Activated gamma-delta T cell treated with Interleukin-2 at 50 U/mL for 16 hours (primary cell): ENCODE results near the gene GALNT15.

ENCODE experiments used
- DNase-seq: peaks from one replicate; pipeline ENCODE4 v3.0.0-alpha.2; 2020

The GALNT15 gene

DNA sequence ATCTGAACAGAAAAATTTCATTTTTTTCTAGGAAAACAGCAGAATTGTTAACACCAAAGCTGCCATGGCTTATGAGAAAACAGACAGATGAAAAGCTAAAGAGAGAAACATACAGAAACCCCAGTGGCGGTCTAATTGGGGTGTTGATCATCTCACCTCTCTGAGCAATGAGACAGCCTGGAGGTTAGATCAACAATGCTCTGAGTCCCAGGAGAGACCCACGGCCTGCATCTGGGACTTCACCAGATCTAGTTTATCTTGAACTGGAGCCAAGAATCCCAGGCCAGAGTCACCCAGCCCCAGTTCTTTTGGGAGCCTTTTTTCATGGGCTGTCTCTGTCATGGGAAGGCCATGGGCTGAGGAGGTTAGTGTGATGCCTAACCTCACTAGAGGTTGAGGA is 3.5 kb upstream of the GALNT15 start:
- DNase-seq, result no peak

DNA sequence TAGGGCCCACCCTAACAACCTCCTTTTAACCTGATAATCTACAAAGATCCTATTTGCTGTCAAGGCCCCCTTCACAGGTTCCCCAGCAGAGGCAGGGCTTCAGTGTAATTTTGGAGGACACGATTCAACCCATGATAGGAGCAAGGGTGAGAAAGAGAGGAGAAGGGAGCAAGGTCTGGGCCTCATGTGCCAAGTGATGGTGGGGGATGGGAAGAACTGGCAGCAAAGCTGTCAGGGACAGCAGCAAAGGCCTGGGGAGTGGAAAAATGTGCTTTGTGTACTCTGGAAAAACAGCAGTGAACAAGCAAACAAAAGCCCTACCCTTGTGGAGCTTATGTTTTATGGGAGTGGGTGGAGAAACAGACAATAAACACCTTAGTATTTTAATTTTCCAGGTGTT is 2.7 kb upstream of the GALNT15 start:
- no peak for DNase-seq

DNA sequence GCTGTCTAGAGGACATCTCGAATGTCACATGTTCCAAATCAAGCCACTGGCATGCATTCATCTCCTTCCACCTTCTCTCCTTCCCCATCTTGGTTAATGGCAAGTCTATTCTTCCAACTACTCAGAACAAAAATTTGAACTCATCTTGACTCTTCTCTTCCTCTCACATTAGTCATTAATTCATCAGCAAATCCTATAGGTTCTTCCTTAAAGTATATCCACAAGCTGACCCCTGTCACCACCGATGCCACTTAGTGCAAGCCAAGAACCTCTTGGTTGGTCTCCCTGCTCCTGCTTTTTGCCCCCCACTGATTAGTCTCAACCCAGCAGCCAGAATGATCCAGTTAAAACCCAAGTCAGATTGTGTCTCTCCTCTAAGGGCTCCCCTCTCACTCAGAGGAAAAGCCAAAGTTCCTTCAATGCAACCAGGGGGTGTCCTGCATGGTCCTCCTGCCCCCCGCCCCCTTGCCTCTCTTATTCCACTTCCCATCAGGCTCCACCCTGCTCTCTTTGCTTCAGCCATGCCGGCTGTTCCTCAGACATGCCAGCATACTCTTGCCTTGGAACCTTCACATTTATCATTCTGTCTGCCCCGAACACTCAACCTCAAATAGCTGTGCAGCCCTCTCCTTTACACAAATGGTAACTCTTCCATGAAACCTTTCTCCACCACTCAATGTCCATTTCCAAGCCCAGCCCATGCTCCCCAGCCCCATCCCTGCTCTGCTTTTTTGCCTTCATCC is 1.0 kb upstream of the GALNT15 start:
- no peak for DNase-seq

DNA sequence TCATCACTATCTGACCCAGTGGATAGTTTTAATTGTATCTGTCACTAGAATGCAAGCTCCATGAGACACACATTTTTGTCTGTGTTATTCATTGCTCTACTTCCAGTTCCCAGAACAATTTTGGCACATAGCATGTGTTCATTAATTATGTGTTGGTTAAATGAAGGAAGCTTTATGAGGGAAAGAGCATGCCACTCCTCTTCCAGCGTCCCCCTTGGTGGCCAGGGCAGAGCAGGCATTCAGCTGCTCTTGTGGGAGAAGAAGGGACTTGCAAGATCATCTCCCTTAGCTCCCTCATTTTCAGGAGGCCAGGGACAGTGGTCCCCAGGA is 489 bp upstream of the GALNT15 start:
- no peak for DNase-seq

DNA sequence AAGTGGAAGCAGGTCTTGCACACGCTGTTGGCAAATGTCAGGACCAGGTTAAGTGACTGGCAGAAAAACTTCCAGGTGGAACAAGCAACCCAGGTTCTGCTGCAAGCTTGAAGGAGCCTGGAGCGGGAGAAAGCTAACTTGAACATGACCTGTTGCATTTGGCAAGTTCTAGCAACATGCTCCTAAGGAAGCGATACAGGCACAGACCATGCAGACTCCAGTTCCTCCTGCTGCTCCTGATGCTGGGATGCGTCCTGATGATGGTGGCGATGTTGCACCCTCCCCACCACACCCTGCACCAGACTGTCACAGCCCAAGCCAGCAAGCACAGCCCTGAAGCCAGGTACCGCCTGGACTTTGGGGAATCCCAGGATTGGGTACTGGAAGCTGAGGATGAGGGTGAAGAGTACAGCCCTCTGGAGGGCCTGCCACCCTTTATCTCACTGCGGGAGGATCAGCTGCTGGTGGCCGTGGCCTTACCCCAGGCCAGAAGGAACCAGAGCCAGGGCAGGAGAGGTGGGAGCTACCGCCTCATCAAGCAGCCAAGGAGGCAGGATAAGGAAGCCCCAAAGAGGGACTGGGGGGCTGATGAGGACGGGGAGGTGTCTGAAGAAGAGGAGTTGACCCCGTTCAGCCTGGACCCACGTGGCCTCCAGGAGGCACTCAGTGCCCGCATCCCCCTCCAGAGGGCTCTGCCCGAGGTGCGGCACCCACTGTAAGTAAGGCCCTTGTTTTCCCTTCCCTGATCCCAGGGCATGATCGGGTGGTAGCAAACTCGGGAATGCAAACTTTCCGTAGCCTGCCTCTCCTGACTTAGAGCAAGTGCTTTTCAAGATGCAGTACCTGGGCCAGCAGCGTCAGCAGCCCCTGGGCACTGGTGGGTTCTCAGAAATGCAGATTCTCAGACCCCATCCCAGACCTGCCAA is 759 bp downstream of the GALNT15 start:
- DNase-seq, result no peak

DNA sequence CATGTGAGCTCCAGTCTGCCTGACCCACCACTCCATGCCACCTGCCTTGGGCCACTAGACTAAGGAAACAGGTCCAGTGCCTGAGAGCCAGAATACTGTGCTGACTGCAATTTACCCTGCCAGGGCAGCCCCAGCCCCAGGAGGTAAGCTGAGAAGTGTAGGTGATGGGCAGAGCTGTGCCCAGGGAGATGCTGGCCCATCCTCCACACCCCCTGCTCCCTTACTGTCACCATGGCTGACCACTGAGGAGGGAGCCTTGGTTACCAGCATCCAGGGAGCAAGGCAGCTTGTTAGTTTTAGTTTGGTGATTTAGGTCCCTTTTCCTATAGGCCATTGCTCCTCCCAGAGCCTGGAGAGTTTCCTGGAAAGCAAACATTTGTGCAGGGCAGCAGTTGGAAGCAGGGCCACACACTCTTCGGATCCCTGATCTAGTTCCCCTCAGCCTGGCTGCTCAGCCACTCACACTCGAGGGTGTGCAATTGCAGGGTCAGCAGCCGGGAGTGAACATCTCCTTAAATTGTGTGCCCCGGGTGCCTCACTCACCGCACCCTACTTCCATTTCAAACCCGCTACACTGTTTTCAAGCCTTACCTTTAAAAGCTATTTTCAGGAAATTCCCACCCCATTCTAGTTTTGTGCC is 2.0 kb downstream of the GALNT15 start:
- DNase-seq, result no peak

DNA sequence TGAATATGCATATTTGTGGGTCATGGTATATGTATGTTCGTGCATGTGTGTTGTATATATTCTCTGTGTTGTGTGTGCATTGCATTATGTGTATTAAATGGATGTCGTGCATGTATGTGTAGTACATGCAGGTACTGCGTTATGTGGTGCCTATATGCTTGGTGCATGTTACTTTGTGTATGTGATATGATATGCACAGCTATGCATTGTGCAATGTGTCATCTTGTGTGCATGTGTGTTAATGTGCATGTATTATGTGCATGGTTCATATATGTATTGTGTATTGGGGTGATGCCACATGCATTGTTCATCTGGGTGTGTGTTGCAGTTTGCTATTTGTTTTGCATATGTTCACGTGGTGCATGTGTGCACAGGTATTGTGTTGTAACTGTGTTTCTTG is 2.9 kb downstream of the GALNT15 start:
- no peak for DNase-seq

DNA sequence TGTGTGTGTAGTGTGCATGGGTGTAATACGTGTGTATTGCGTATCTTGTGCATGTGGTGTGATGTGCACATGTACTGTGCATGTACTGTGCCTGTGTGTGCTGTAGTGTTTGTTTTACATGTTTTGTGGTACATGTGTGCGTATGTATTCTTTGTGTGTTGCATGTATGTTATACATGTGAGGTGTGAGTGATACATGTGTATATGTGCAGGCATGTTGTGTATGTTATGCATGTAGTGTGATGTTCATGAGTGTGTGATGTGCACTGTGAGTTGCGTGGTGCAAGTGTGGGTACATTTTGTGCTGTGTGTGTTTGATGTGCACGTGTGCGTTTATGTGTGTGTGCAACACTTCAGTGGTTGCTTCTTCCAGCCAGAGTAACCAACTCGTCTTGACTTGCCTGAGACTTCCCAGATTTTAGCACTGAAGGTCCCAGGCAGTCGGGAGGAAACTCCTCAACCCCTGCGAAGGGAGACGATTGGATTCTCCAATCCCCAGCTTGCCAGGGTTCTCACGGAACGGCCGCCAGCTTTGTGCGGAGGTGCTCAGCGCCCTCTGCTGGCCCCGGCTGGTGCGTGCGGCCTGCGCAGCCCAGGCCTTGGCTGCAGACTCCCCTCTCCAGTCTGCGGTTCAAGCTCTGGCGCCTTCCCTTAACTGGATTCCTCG is 3.6 kb downstream of the GALNT15 start:
- peak; percentile 41 for DNase-seq

DNA sequence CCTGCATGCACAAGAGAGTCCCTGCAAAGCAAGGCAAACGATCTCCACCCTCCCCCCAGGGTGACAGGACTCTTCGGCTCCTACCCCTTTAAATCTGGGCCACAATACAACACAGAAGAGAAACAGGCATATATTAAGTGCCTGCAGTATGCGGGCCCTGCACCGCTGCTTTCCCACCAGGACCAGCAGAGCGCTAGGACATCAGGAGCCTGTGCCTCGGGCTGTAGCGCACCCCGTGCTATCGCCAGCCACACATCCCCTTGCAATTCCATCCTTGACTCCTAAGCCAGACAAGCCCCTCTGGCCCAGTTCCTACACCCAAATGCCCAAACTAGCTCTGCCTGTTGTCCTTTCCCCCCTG is 4.1 kb downstream of the GALNT15 start:
- DNase-seq, result no peak

DNA sequence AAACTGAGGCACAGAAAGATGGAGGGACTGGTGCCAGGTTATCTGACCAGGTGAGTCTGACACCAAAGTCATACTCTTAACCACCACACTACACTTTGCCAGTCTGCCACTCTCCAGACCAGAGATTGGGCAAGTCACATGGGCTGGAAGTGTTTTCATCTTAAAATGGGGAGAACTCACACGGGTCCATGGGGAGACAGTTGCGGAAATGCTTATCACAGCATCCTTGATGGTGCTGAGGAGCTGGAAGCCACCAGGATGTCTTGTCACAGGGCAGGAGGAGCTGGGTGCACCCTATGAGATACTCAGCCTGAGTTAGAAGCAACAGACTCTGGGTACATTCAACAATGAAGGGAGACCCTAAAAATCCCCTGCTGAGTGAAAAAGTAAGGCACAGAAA is 4.8 kb downstream of the GALNT15 start:
- no peak for DNase-seq

DNA sequence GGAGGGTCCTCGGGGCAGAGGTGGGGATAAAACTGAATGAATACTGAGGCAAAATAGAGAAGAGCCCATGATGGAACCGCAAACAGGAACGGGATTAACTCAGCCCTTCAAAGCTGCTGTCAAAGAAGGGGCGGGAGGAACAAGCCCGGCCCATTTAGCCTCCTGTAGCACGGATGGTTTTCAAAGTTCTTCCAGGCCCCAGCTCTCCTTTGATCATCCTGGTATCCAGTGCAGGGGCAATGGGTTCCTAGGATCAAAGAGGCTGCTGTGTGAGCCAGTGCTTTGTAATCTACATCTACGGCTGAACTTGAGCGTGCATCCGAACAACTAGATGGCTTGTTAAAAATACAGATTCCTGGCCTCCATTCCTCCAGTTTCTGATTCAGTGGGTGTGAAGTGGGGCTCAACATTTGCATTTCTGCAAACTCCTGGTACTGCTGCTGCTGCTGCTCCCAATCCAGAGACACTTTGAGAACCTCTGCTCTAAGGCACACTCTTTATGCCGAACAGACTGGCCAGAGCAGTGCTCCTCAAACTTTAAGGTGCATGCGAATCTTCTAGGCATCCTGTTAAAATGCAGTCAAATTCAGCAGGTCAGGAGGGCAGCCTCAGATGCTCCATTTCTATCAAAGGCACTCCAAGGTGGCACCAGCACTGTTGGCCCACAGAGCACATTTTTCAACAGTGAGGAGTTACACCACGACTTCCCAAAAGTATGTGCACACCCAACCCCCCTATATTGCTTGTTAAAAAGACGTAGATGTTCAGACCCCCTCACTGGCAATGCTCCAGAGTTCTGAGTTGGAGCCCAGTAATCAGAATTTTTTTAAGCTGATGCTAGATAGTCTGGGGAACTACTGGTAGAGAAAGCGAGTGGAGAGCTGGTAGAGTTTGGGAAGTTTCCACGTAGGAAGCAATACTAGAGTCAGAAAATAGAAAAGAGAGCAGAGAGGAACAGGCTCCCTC is 5.6 kb downstream of the GALNT15 start:
- DNase-seq, result no peak

DNA sequence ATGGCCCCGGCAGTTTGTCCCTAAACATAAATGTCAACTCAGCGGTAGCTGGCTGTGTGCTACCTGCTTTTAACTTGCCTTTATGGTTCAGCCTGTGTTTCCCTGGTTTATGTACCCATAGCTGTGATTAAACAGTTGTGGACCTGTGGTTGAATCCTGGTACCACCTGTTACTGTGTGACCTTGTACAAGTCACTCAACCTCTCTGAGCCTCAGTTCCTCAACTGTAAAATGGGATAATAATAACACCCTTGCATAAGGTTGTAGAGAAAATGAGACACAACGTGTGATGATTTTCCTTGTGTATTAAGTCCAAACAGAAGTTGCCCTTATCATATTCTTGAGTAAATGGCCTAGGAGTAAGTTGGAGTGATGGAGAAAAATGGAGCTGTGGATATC is 6.3 kb downstream of the GALNT15 start:
- DNase-seq, result no peak

DNA sequence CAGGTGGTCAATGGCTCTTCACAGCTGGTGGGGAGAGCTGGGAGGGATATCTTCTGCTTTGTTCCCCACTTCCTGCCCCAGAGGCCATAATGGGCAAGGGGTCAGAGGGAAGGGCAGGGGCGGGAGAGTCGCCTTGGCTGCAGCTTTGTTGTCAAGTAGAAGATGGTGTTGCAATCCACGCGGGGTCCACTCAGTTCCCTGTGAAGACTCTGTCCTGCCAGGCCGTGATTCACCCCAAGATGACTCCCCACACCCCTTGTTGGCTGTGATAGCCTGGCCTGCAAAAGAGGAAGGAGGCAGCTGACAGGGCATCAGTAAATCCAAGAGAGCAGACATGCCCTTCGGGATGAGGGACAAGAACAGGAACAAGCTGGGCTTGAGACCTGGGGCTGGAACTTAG is 6.9 kb downstream of the GALNT15 start:
- no peak for DNase-seq

DNA sequence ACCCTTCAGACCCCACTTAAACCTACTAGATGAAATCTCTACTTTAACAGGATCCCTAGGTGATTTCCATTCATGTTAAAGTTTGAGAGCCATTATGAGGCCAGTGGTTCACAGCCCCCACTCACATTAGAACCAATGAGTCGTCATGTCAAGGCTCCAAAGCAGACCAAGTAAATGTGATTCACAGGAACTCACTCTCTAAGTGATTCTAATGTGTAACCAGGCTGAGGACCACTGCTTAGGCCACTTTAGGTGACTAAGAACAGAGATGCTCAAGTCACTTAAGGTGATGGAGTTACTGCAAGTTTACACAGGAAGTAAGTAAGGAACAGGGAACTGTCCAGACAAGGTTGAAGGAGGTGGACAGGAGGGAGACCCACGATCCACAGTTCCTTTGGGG is 7.7 kb downstream of the GALNT15 start:
- DNase-seq, result no peak

DNA sequence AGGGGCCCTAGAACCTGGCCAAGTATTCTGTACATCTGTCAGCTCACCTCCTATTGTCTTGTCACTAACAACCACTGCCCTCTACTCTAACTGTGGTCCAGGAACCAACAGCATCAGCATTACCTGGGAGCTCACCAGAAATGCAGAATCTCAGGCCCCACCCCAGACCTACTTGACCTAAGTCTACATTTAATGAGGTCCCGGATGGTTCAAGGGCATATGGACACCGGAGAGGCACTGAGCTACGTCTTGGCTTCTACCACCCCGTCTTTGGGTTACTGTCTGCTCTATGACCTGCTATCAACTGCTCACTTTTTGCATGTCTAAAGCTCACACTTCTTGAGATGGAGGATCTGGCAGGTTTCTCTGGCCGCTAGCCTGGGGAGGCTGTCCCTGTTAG is 8.1 kb downstream of the GALNT15 start:
- DNase-seq, result no peak

DNA sequence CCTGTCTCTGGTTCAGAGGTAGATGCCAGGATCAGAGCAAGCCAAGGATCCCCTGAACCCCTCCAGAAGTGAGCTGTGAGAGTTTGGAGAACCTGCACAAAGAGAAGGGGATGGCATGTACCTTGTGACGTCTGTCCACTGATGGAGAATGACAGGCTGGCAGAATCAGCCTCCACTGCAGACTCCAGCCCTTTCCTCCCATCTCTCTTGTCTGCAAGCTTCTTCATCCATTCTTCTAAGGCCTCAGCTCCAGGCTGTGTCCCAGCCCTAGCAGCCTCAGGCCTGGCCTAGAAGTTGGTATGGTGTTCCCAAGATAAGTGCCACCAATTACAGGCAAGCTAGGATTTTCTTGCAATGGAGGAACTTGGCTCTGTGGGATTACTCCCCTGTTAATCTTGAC is 8.6 kb downstream of the GALNT15 start:
- DNase-seq, result no peak

DNA sequence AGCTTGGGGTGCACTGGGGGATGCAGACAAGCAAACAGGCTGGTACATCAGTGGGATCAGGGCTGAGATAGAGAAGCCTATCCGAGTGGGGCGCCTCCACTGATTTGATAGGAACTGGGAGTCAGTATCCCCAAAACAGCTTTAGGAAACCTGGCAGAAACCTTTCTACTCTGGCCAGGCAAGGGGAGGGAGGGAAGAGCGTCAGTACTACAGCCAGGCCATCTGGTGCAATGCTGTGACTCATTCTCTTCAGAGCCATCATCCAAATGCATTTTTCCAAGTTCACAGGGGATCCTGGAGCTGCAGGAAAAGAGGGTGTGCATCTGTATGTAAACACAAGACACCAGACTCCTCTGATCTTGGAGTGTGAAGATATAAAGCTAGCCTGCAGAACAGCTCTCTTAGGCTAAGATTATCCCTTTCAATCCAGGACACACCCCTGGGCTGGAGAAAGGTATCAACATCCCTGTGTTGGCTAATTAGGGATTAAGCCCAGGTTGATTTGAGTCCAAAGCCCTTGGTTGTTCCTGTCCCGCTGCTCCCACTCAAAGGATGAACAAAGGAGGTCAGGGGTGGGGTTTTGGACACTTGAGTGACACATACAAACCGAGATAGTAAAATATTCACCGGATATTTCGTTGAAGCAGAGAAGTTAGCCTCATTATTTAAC is 9.3 kb downstream of the GALNT15 start:
- no peak for DNase-seq

DNA sequence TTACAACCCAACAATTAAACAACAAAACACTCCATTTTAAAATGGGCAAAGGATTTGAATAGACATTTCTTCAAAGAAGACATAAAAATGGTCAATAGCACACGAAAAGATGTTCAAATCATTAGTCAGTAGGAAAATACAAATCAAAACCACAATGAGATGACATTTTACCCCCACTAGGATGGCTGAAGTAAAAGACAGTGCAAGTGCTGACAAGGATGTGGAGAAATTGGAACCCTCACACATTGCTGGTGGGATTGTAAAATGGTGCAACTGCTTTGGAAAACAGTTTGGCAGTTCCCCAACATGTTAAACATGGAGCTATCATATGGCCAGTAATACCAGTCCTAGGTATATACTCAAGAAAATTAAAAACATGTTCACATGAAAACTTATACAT is 11.6 kb downstream of the GALNT15 start:
- DNase-seq, result no peak

DNA sequence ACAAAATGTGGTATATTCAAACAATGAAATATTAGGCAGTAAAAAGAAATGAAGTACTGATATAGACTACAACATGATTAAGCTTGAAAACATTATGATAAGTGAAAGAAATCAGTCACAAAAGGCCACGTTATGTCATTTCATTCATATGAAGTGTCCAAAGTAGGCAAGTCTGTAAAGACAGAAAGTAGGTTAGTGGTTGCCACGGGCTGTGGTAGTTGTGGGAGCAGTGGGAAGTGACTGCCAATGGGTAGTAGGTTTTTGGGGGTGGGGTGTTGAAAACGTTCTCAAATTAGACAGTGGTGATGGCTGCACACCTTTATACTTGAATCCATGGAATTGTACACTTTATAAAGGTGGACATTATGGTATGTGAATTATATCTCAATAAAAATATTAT is 12.1 kb downstream of the GALNT15 start:
- DNase-seq, result no peak

DNA sequence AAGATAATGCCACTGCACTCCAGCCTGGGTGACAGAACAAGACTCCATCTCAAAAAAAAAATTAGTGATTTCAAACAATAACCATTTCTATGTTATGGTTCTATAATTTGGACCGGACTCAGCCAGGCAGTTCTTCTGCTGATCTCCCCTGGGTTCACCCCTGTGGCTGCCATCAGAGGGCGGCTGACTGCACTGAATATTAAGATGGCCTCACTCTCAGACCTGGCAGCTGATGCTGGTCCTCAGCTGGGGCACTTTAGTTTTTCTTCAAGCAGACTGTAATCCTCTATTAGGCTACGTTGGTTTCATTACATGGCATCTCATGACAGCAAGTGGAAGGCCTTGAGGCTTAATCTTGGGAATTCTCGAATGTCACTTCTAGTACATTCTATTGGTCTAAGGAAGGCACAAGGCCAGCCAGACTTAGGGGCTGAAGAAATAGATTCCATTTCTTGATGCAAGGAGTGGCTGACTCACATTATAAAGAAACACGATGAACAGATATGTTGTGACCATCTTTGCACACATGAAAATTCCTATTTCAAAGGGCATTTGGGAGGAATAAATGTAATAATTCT is 12.8 kb downstream of the GALNT15 start:
- no peak for DNase-seq

DNA sequence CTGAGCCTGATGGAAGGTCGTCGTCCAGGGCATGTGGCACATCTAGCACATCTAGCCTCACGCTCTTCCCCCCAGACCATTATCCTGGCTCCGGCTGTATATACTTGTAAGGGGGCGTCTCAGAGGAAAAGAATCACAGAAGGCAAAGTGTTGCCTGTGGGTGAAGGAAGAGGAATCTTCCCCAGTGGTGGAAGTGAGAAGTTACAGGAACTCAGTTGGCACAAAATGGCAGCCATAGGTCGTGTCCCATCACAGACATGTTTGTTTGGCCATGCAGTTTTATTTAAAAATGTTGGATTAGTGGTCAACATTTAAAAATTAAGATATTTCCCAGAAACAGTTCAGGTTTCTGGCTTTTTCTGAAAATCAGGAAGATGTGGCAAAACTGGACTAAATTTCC is 13.6 kb downstream of the GALNT15 start:
- no peak for DNase-seq
